Nephron (organoid): ENCODE results near the gene RTCA.

Experiments used
- H3K27ac Mint-ChIP-seq, 3 experiments: 2 replicates each; pipeline ENCODE4 v1.8.0; 2020; ENCODE audit warnings: mixed read lengths in 3 of 3, mild to moderate bottlenecking in 2 of 3, moderate library complexity in 1 of 3
- H3K27me3 Mint-ChIP-seq: 2 replicates; pipeline ENCODE4 v1.8.0; 2021; ENCODE audit warnings: low read depth, mild to moderate bottlenecking, moderate library complexity, mixed read lengths
- H3K36me3 Mint-ChIP-seq: 2 replicates; pipeline ENCODE4 v1.8.0; 2020; ENCODE audit warnings: low read depth, mixed read lengths
- H3K4me1 Mint-ChIP-seq: 2 replicates; pipeline ENCODE4 v1.8.0; 2020; ENCODE audit warnings: mixed read lengths
- H3K4me3 Mint-ChIP-seq, 3 experiments: 2 replicates each; pipeline ENCODE4 v1.8.0; 2020; ENCODE audit warnings: mild to moderate bottlenecking in 3 of 3, mixed read lengths in 3 of 3, moderate library complexity in 2 of 3
- H3K9me3 Mint-ChIP-seq: 2 replicates; pipeline ENCODE4 v1.8.0; 2020; ENCODE audit warnings: mixed read lengths
- CTCF ChIP-seq, 3 experiments: fragments of 200-600 bp; sonication (generic); IDR thresholded peaks; one replicate each; pipeline ENCODE4 v1.5.0; 2021; ENCODE audit warnings: antibody characterized with exemption in 3 of 3; ENCODE audit not compliant: unreplicated experiment in 3 of 3

The RTCA gene

GRCh38 chr1:100320311-100321099 lies 54.5 kb downstream of the RTCA start:
- Mint-ChIP-seq H3K4me1 (peaks cover 14% of the 10 kb centered on the region), H3K9me3 (peaks cover 13% of the 10 kb centered on the region), H3K27ac (no peak overlapping the region), H3K4me3 (no peak overlapping the region), H3K27me3 (no peaks in the 10 kb centered on the region), H3K36me3 (no peaks in the 10 kb centered on the region)
- TF ChIP-seq CTCF (IDR thresholded peaks at IDR 0.05; ENCODE audit: unreplicated experiment in 3 of 3), result no peak

DNA sequence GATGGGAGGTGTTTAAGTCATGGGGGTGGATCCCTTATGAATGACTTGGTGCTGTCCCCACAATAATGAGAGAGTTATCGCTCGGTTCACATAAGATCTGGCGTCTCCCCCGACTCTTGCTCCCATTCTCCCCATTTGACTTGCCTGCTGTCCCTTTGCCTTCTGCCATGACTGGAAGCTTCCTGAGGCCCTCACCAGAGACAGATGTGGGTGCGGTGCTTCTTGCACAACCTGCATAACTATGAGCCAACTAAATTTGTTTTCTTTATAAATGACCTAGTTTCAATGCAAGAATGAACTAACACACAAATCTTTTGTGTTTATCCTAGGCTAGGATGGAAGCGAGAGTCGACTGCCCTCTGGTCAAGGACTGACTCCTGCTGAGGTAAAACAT lies 55.1 kb downstream of the RTCA start:
- Mint-ChIP-seq H3K9me3 (peaks cover 13% of the 10 kb centered on the region), H3K27me3 (no peaks in the 10 kb centered on the region), H3K27ac (no peak overlapping the region), H3K36me3 (no peaks in the 10 kb centered on the region), H3K4me1 (peaks cover 14% of the 10 kb centered on the region), H3K4me3 (no peak overlapping the region)
- no peak for TF ChIP-seq CTCF (IDR thresholded peaks at IDR 0.05; ENCODE audit: unreplicated experiment in 3 of 3)

DNA sequence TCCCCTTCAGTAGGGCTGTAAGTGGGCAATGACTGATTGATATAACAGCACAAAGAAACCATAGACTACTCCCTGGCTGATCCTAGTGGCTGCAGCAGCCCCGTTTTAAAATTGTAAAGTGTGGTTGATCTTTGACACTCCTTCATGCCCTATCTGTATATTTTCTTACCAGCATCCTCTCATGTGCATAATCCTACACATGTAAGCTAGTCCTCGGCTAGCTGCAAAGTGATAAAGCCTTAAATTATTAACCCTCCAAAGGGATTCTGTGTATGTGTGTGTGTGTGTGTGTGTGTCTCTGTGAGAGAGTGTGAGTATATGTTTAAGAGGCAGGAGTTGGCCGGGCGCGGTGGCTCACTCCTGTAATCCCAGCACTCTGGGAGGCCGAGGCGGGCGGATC lies 55.5 kb downstream of the RTCA start:
- Mint-ChIP-seq H3K36me3 (no peaks in the 10 kb centered on the region), H3K4me1 (peaks cover 14% of the 10 kb centered on the region)

DNA sequence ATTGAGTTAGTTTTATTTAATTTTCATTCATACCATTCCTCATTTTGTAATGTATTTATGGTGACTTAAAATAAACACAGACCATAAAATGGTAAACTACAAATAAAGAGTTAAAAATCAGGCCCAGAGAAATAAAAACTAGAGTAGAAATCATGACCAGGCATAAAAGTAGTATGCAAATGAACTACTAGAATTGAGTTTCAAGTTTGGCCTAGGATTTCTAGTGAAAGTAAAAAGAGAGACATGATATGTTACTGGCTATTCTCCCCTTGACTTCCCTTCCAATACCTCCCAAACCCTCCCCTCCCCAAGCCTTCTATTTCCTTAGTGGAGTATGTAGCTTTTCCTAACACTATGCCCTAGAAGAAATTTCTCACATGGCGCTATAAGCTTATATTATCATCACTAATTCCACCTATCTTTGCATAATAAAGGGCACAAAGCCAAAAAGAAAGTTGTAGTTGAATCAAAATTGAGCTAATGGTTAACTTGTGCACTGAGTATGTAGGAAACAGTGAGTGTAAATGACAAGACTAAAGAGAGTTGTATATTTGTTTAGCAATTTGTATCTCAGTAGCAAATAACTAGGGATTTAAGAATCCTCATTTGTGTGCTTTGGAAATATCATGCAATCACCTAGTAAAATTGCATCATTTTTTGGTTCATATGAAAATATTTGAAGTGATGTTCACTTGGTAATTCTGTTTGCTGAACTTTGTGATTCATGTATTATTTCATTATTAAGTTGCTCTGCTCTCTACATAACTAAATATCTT lies 56.6 kb downstream of the RTCA start:
- no peaks in the 10 kb centered on the region for H3K27me3 Mint-ChIP-seq
- no peak overlapping the region for H3K4me3 Mint-ChIP-seq
- H3K27ac Mint-ChIP-seq, result peak overlapping the region; percentile 3 to 84 (median 75)
- H3K9me3 Mint-ChIP-seq, result peaks cover 8% of the 10 kb centered on the region
- no peak for TF ChIP-seq CTCF (IDR thresholded peaks at IDR 0.05; ENCODE audit: unreplicated experiment in 3 of 3)
- no peaks in the 10 kb centered on the region for H3K36me3 Mint-ChIP-seq
- peaks cover 14% of the 10 kb centered on the region for H3K4me1 Mint-ChIP-seq

More for the DNA sequence above, 55.5 kb downstream of the RTCA start:
- no peak overlapping the region for H3K27ac Mint-ChIP-seq
- H3K4me3 Mint-ChIP-seq, result no peak overlapping the region
- H3K9me3 Mint-ChIP-seq, result peaks cover 13% of the 10 kb centered on the region
- no peaks in the 10 kb centered on the region for H3K27me3 Mint-ChIP-seq
- TF ChIP-seq CTCF (IDR thresholded peaks at IDR 0.05; ENCODE audit: unreplicated experiment in 3 of 3), result no peak

GRCh38 chr1:100323419-100324106 lies 57.5 kb downstream of the RTCA start:
- H3K9me3 Mint-ChIP-seq, result peaks cover 6% of the 10 kb centered on the region
- no peaks in the 10 kb centered on the region for H3K27me3 Mint-ChIP-seq
- no peak overlapping the region for H3K4me3 Mint-ChIP-seq
- TF ChIP-seq CTCF (IDR thresholded peaks at IDR 0.05; ENCODE audit: unreplicated experiment in 3 of 3), result no peak
- no peaks in the 10 kb centered on the region for H3K36me3 Mint-ChIP-seq
- peaks cover 14% of the 10 kb centered on the region for H3K4me1 Mint-ChIP-seq
- H3K27ac Mint-ChIP-seq, result peak overlapping the region; percentile 3 to 84 (median 75)
